GM21825 (cell line): ENCODE results near the gene GRIN3A.
"Not testable (repeated sequence)": the region's sequence is repeated elsewhere in the genome, so short reads cannot be mapped to it uniquely, and the experiment has no call there.

Source experiments
- ATAC-seq: cut with Tn5 transposase; IDR thresholded peaks from one replicate; pipeline ENCODE4 v1.9.1; 2021; ENCODE audit warnings: mild to moderate bottlenecking, moderate library complexity; ENCODE audit not compliant: unreplicated experiment

The GRIN3A gene

GRCh38 chr9:101738566-101739183 lies at the start of gene GRIN3A:
Gene GRIN3A (minus strand): TSS chr9:101738647. CDS start chr9:101737979, 668 bp downstream.
- ATAC-seq: no peak

- no peak for ATAC-seq
These were observed 49.4 kb upstream of the GRIN3A start for GRCh38 chr9:101787891-101788290.

DNA sequence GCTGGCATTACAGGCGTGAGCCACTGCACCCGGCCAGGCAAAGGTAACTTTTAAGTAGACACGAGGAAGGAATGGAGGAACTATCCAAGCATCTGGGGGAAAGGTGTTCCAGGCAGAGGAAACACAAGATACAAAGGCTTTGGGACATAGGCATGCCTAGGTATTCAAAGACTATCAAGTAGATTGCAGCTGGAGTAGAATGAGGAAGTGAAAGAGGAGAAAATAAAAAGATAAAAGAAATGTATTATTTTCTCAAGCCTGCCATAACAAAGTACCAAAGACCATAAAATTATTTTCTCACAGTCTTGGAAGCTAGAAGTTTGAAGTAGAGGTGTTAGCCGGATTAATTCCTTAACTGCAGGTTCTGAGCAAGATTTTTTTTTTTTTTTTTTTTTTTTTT lies 39.9 kb upstream of the GRIN3A start:
- no peak for ATAC-seq

DNA sequence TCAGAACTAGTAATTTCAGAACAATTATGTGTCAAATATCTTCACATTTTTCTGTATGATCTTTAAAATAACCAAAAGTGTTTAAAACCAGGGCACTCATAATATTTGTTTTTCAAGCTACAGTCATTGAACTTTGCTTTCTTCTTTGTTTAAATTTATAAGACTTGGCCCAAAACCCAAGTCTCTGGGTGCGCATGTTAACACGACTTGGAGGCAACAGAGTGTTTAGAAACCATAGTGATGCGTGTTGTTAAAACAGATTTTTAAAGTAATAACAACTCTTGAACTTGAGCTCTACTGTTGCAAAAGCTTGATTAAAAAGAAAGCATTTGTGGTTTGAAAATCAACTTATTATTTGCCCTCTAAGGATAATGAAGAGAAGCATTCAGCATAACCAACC lies 26.0 kb upstream of the GRIN3A start:
- ATAC-seq: no peak

- ATAC-seq: no peak
These were observed 20.0 kb upstream of the GRIN3A start for GRCh38 chr9:101758304-101758930.

GRCh38 chr9:101753716-101754115 lies 15.3 kb upstream of the GRIN3A start:
- ATAC-seq: no peak

GRCh38 chr9:101751895-101752294 lies 13.4 kb upstream of the GRIN3A start:
- ATAC-seq: no peak

DNA sequence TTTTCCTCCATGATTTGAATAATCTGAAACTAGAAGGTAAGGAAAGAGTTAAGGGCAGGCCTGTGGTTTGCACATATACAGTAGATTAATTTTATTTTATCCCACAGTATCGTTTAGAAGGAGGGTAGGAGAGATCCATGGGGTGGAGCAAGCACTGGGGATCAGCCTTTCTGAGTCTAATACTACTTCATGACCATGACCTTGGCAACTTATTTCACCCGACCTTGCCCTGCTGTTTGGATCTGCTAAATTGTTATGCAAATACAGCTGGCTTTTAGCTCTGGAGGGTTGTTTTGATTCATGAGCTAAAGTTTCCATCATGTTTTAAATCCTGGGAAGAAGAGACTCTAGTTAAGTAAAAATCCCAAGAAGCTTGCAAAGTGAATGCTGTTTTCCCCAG lies 864 bp upstream of the GRIN3A start:
- no peak for ATAC-seq

DNA sequence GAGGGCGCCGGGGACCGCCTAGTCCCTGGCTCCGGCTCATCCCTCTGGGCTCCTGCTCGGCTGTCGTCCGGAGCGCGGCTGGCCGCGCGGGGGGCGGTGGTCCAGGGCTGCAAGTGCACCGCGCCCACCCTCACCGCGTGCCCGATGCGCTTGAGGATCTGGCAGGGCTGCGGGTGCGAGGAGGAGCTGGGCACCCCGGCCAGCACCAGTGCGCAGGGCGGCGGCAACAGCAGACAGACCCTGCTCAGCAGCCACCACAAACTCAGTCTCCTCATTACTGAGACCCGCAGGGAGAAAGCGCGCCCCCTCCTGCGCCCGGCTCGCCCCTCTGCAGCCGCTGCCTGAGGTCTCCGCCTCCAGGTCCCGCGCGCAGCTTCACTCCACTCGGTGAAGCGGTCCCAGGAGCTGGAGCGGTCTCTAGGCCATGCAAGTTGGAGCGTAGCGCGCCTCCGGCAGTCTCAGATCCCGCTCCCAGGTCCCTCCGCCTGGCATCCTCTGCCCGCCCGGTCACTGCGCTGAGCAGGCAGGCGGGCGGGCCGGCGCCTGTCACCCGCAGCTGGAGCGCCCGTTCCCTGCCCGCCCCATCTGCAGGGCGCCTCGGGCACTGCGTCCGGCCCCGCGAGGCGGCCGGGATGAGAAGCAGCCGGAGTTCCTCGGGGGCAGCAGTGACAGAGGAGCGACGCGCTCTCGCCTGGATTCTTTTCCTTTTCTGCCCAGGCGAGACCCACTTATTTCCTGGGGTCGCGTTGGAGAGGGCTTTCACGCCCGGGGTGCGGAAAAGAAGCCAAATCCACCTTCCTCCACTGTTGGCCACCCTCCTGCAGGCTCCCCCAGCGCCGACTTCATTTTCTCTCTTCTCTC lies 512 bp downstream of the GRIN3A start:
- no peak for ATAC-seq

- ATAC-seq: no peak
These were observed 1.2 kb downstream of the GRIN3A start for GRCh38 chr9:101737165-101737704.

DNA sequence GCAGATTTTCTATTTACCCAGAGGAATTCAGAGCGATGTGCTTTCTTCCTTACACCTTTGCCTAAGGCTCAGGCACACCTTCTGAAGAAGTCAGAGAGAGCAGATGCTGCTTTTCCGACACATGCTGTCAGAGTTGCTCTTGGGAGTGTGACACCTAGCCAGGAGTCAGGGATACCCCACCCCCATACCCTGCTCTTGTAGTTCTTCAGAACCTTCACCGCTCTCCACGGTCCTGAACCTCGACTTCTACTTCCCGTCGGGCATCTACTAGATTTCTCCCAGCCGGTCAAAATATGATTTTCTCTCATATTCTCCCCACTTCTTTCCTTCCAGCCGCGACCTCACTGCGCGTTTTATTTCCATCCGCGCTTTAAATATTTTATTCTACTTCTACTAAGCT lies 1.7 kb downstream of the GRIN3A start:
- ATAC-seq: no peak

DNA sequence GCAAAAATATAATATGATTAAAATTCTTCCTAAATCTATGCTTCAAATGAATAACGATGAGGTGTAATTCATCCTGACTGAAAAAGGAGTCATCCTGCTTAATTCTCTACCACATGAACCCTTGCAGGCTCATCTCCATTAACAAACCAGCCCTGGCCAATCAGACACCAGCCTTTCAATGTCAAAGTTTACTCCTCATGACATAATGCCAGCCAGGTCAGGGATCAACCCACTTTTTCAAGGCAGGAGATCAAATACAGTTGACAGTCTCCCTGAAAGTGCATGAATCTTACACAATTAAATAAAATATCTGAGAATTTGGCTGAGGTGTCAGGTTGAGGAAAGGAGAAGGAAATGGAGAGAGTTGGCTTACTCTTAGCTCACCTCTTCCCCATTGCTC lies 7.0 kb downstream of the GRIN3A start:
- no peak for ATAC-seq

GRCh38 chr9:101727612-101728524 lies 10.6 kb downstream of the GRIN3A start:
- peak; percentile 80 for ATAC-seq

DNA sequence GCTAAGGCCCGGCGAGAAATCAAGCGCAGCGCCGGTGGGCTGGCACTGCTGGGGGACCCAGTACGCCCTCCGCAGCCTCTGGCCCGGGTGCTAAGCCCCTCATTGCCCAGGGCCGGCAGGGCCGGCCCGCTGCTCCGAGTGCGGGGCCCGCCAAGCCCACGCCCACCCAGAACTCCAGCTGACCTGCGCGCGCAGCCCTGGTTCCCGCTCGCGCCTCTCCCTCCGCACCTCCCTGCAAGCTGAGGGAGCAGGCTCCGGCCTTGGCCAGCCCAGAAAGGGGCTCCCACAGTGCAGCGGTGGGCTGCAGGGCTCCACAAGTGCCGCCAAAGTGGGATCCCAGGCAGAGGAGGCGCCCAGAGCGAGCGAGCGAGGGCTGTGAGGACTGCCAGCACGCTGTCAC lies 14.2 kb downstream of the GRIN3A start:
- ATAC-seq: not testable (repeated sequence)

GRCh38 chr9:101718192-101718591 lies 20.3 kb downstream of the GRIN3A start:
- ATAC-seq: no peak

DNA sequence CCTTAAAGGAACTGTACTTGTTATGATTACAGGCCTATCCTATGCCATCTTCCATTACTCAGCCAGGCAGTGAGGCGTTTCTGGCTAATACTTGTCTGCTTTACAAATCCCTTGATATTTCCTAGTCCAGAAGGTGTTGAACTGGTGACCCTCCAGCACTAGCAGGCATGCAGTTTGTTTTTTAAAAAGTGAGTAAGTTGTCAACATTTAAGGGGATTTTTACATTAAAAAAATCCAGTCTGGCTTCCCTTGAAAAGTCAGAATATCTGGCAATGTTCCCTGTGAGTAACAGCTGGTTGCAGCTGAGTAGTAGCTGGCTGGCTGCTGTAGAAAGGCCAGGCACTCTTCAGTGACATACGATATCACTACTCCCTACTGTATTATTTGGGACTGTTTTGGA lies 21.8 kb downstream of the GRIN3A start:
- ATAC-seq: no peak

DNA sequence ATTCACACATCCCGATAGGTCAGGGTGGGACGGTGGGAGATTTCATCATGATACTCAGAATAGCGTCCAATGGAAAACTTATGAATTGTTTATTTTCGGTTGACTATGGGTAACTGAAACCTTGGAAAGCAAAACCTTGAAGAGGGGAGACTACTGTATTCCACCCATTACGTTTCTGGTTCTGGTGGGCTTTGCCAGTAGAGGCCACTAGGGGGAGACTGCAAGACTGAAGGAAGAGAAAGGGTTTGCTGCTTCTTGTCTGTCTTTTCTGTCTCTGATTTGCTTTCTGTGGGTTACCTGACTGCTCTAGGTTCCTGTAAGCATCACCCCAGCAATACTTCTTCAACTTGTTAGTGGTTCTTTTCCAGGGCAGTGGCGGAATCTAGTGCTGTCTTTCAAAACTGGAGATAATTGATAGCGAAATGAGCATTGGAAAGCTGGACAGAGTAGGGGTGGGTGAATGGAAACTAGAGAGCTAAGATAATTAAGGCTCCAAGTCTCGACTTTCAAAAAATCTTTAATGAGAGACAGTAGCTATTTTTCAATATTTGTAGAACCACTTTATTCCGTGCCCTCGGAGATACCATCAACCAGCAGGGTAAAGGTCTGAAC lies 27.0 kb downstream of the GRIN3A start:
- ATAC-seq: peak; percentile 55

GRCh38 chr9:101708855-101709254 lies 29.6 kb downstream of the GRIN3A start:
- ATAC-seq: no peak

DNA sequence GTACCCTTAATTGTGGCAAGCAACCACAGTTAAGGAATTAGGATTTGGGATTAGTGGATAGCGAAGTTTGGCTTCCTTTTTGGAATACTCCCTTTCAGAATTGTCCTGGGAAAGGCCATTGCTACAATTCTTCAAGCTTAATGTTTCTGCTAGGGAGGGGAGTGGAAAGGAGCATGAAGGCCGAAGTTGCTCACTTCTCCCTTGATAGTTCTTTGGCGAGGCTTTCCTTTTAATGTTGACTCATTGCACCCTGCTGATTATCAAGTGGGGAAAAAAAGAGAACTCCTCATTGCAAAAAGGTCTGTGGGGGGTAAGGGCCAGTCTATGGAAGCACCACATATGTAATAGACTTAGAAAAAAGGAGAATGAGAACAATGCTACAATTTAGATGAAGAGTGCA lies 30.7 kb downstream of the GRIN3A start:
- ATAC-seq: no peak

- no peak for ATAC-seq
These were observed 31.4 kb downstream of the GRIN3A start for GRCh38 chr9:101706997-101707396.
